Gastrocnemius medialis (tissue), 4 donors: ENCODE measurements around the gene PARD3. TPM values are rescaled to one million over a fixed set of nuclear protein-coding genes. Genes with fewer than 3 reads are reported as not detected.
"Not testable (repeated sequence)": the region's sequence is repeated elsewhere in the genome, so short reads cannot be mapped to it uniquely, and the experiment has no call there.

Source experiments
- ATAC-seq, 2 donors: fragments of 150-250 bp; one replicate each; pipeline ENCODE4 v1.9.1; 2016
- DNase-seq, 2 donors: peaks; one replicate each; pipeline ENCODE4 v3.0.0-alpha.2; 2019
- H3K27ac ChIP-seq, 4 donors: fragments of 200-600 bp; sonication (generic); 1 replicate in 1 of 4; 2 replicates in 3 of 4; pipeline ENCODE4 v1.5.1; 2016 to 2018; ENCODE audit warnings: mild to moderate bottlenecking in 2 of 4, moderate library complexity in 1 of 4
- H3K27me3 ChIP-seq, 3 donors: fragments of 200-600 bp; sonication (generic) in 2 of 3; 1 replicate in 1 of 3; 2 replicates in 2 of 3; pipeline versions ENCODE4 v1.5.1 to v1.6.0; 2016 to 2019; ENCODE audit warnings: mild to moderate bottlenecking in 1 of 3, moderate library complexity in 1 of 3
- H3K36me3 ChIP-seq, 2 donors: fragments of 200-600 bp; sonication (generic) in 1 of 2; one replicate each; pipeline ENCODE4 v1.5.1; 2017 to 2018
- H3K4me1 ChIP-seq, 2 donors: fragments of 200-600 bp; sonication (generic) in 1 of 2; one replicate each; pipeline ENCODE4 v1.5.1; 2016 to 2017; ENCODE audit warnings: mild to moderate bottlenecking in 2 of 2
- H3K4me3 ChIP-seq, 4 donors: fragments of 200-600 bp; sonication (generic) in 3 of 4; 1 replicate in 1 of 4; 2 replicates in 3 of 4; pipeline ENCODE4 v1.5.1; 2016 to 2019; ENCODE audit warnings: mild to moderate bottlenecking in 2 of 4
- H3K9me3 ChIP-seq, 3 donors: fragments of 200-600 bp; sonication (generic) in 2 of 3; 1 replicate in 1 of 3; 2 replicates in 2 of 3; pipeline ENCODE4 v1.5.1; 2016 to 2019
- CTCF ChIP-seq, 5 experiments: fragments of 450-650 bp in 3 of 5; fragments of 200-600 bp in 2 of 5; sonication (generic) in 2 of 5; IDR thresholded peaks in 4 of 5; conservative IDR thresholded peaks in 1 of 5; 1 replicate in 4 of 5; 2 replicates in 1 of 5; pipeline ENCODE4 v1.5.1; 2016 to 2019; ENCODE audit warnings: antibody characterized with exemption in 5 of 5, mild to moderate bottlenecking in 3 of 5, moderate library complexity in 3 of 5
- POLR2A ChIP-seq, 2 donors: fragments of 450-650 bp; IDR thresholded peaks; one replicate each; pipeline ENCODE4 v1.6.1; 2017; ENCODE audit warnings: antibody characterized with exemption in 2 of 2, mild to moderate bottlenecking in 2 of 2, moderate library complexity in 2 of 2
- in situ Hi-C, 4 donors: fragments of 200-750 bp; cut with MboI; loops; one replicate each; pipeline versions ENCODE4 v1.15.0 to v1.8.0; 2017; ENCODE audit warnings: low sequenced_read_pairs in 4 of 4
- intact Hi-C: fragments of 100-400 bp; cut with DNase I; formaldehyde crosslinking; loops from one replicate; pipeline ENCODE4 v1.15.1; 2023; ENCODE audit warnings: low total_unique reads
- total RNA-seq, 4 donors: library from RNA; depleted of rRNA; stranded (reverse); fragments of >200 nt; gene quantifications; one replicate each; pipeline versions ENCODE4 v1.1.0 to v1.2.3, GENCODE V29; 2016

The PARD3 gene
- total RNA-seq, 4 donors from 2014 or later = 64.6 to 75.8 (median 68.3) TPM

GRCh38 chr10:34359435-34359813 is 455.7 kb downstream of the PARD3 start:
- H3K9me3 ChIP-seq = no peaks in the 10 kb centered on the region
- ATAC-seq = no peak
- no peaks in the 10 kb centered on the region for H3K4me1 ChIP-seq
- H3K27ac ChIP-seq = no peak overlapping the region
- H3K36me3 ChIP-seq = peaks cover 0 to 25% of the 10 kb centered on the region in 2 donors
- no peaks in the 10 kb centered on the region for H3K27me3 ChIP-seq
- TF ChIP-seq POLR2A (IDR thresholded peaks at IDR 0.05) (no peak), CTCF (IDR thresholded peaks at IDR 0.05 in 4 of 5, conservative IDR thresholded peaks at IDR 0.05 in 1 of 5) (no peak)
- no peak for DNase-seq
- no peak overlapping the region for H3K4me3 ChIP-seq
- intact Hi-C loops = no loop called here
- in situ Hi-C loops = no loop called here

- H3K27ac ChIP-seq = no peak overlapping the region
- no peaks in the 10 kb centered on the region for H3K27me3 ChIP-seq
- DNase-seq (no peak), ATAC-seq (no peak)
- intact Hi-C loops = no loop called here
- H3K4me3 ChIP-seq = no peak overlapping the region
- H3K36me3 ChIP-seq = peaks cover 0 to 23% of the 10 kb centered on the region in 2 donors
- TF ChIP-seq POLR2A (IDR thresholded peaks at IDR 0.05) (no peak), CTCF (IDR thresholded peaks at IDR 0.05 in 4 of 5, conservative IDR thresholded peaks at IDR 0.05 in 1 of 5) (no peak)
- in situ Hi-C loops = no loop called here
- H3K9me3 ChIP-seq = no peaks in the 10 kb centered on the region
- H3K4me1 ChIP-seq = no peaks in the 10 kb centered on the region
Measured at GRCh38 chr10:34358729-34359434, 456.2 kb downstream of the PARD3 start.

- intact Hi-C loops = no loop called here
Measured at GRCh38 chr10:34356463-34356862, 458.6 kb downstream of the PARD3 start.

GRCh38 chr10:34353530-34353929 is 461.6 kb downstream of the PARD3 start:
- H3K36me3 ChIP-seq, H3K9me3 ChIP-seq, H3K4me3 ChIP-seq, intact Hi-C loops, H3K27ac ChIP-seq, H3K27me3 ChIP-seq, DNase-seq, in situ Hi-C loops, H3K4me1 ChIP-seq, ATAC-seq: not testable (repeated sequence)

More at GRCh38 chr10:34356463-34356862, 458.6 kb downstream of the PARD3 start:
- H3K9me3 ChIP-seq = no peaks in the 10 kb centered on the region
- no peak for TF ChIP-seq POLR2A (IDR thresholded peaks at IDR 0.05)
- TF ChIP-seq CTCF (IDR thresholded peaks at IDR 0.05 in 4 of 5, conservative IDR thresholded peaks at IDR 0.05 in 1 of 5) = no peak
- H3K27me3 ChIP-seq = no peaks in the 10 kb centered on the region
- no peak overlapping the region for H3K27ac ChIP-seq
- H3K36me3 ChIP-seq = peaks cover 0 to 20% of the 10 kb centered on the region in 2 donors
- H3K4me1 ChIP-seq = no peaks in the 10 kb centered on the region
- no peak overlapping the region for H3K4me3 ChIP-seq
- ATAC-seq (no peak), DNase-seq (no peak)
- in situ Hi-C loops = no loop called here

GRCh38 chr10:34352599-34353204 is 462.4 kb downstream of the PARD3 start:
- intact Hi-C loops, DNase-seq, H3K27me3 ChIP-seq, H3K9me3 ChIP-seq, in situ Hi-C loops, H3K4me3 ChIP-seq, H3K36me3 ChIP-seq, ATAC-seq, H3K4me1 ChIP-seq, H3K27ac ChIP-seq: not testable (repeated sequence)
